GM19324 (cell line): ENCODE data around the gene LYZL2.
"Not testable (repeated sequence)": the region's sequence is repeated elsewhere in the genome, so short reads cannot be mapped to it uniquely, and the experiment has no call there.

Experiments
- ATAC-seq: cut with Tn5 transposase; IDR thresholded peaks from one replicate; pipeline ENCODE4 v1.9.1; 2021; ENCODE audit warnings: mild to moderate bottlenecking, moderate library complexity; ENCODE audit not compliant: unreplicated experiment, low FRiP score

Gene LYZL2

DNA sequence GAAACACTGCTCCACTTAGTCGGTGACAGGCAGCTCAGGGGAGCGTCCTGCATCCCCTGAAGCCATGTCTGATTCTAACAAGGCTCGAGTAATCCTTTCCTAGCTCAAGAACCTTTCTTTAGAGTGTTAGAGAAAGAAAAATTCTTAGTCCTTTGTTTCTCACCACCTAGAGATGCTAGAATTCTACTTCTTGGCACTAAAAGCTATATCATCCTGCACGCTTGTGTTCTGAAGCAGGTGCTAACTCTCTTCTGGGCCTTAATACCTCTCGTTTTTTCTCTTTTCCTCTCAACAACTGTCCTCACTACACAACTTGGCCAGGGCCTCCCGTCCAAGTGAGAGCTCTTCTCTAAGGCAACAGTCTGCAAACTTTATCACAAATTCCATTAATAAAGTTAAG lies at the start of gene LYZL2:
TSS of gene LYZL2 (minus strand) at position 101 of the 400 bp plus-strand sequence. CDS start 2,838 bp downstream, outside the sequence.
- no peak for ATAC-seq

DNA sequence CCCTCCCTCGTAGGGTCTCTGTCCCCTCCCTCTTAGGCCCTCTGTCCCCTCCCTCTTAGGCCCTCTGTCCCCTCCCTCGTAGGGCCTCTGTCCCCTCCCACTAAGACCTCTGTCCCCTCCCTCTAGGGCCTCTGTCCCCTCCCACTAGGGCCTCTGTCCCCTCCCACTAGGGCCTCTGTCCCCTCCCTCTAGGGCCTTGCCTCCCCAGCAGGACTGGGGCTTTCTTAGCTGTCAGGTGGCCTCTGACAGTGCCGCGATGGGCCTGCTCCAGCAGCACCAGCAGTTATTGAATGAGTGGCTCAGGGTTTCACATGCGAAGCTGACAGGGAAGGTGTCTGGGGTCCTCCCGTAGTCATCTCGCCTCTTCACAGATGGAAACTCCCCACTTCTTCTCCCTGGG lies 48.1 kb upstream of the LYZL2 start:
- not testable (repeated sequence) for ATAC-seq

DNA sequence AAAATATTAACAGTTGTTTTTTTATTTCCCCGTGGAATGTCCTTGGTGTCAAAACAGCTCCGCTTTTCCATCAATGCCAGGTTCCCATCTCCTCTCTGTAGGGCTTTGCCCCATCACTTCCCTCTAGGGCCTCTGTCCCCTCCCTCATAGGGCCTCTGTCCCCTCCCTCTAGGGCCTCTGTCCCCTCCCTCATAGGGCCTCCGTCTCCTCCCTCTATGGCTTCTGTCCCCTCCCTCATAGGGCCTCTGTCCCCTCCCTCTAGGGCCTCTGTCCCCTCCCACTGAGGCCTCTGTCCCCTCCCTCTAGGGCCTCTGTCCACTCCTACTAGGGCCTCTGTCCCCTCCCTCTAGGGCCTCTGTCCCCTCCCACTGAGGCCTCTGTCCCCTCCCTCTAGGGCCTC lies 47.6 kb upstream of the LYZL2 start:
- ATAC-seq = not testable (repeated sequence)

DNA sequence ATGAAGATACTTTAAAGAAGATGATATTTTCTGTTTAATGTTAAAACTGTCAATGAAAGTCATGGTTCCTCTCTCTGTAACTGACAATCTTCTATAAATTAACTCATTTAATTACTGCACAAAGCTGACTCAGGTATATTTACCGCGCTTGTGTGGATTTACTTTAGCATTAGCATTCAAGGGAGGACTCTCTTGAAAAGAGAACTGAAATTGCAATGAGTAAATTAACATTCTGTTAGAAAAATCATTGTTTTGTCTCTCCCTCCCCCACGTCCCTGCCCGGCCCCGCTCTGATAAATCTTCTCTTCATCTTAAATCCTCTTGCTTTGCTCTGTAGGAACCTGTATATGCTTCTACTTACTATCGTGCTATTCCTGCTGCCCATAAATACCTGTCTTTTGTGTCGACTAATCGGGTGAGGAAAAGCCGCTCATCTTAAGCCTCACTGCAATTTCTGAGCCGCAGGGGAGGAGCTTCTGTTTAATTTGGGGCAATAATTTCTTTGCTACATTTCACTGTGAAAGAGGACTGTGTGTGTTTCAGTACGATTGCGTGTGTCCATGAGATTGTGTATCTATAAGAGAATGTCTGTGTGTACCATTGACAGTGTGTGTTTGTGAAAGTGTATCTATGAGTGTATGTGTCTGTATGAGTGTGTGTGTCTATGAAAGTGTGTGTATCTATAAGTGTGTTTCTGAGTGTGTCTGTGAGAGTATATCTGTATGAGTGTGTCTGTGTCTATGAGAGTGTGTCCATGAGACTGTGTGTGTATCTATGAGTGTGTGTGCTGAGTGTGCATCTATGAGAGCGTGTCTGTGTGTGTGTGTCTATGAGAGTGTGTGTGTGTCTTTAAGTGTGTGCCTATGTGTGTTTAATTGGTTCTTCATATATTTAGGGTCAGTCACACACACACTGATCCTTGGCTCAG lies 46.5 kb upstream of the LYZL2 start:
- ATAC-seq = no peak

DNA sequence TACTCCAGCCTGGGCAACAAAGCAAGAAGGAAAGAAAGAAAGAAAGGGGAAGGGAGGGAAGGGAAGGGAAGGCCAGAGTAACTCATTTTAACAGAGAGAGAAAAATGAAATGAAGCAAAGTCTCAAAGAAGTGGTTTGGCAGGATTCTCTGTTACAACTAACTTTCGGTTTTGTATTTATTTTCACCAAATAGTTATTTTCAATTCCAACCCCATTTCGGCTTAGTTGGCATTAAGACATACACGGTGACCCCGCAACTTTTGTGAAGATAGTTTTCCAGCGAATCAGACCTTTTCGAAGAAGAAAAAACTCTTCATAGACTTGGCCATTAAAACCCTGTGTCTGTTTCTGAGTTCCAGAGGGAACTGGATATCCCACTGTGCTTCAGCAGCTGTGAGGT lies 45.2 kb upstream of the LYZL2 start:
- ATAC-seq = no peak

DNA sequence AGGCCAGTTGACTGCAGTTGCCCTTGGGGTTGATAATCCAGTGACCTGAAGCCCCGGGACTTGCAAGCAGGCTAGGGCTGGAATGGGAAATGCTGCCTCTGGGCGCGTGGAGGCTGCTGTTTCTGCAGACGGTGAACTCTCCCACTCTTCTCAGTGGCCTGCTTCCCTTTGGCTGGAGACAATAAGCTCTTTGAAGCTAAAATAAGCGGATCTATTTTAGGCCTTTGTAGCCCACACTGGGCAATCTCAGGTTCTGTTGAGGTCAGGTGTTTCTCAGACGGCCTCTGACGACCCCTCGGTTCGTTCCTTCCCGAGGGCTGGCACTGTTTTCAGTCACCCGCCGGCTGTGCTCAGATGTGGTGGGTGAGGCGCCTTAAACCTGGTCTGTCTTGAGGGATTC lies 43.7 kb upstream of the LYZL2 start:
- not testable (repeated sequence) for ATAC-seq

DNA sequence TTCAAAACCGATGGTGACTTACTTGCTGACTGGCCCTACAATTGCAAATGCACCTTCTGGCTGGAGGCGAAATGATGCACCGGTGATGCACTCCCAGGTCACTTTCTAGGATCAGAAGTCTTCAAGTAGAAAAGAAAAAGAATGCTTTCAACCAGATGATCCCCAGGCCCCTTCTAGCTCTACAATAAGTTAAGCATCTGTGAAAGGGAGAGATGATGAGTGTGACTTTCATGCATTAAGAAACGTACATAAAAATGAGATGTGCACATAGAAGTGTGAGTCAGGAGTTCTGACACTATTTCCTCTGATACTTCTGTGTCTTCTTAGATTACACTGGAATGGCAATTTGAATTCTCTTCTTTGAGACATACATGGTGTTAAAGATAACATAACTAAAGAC lies 42.8 kb upstream of the LYZL2 start:
- not testable (repeated sequence) for ATAC-seq

DNA sequence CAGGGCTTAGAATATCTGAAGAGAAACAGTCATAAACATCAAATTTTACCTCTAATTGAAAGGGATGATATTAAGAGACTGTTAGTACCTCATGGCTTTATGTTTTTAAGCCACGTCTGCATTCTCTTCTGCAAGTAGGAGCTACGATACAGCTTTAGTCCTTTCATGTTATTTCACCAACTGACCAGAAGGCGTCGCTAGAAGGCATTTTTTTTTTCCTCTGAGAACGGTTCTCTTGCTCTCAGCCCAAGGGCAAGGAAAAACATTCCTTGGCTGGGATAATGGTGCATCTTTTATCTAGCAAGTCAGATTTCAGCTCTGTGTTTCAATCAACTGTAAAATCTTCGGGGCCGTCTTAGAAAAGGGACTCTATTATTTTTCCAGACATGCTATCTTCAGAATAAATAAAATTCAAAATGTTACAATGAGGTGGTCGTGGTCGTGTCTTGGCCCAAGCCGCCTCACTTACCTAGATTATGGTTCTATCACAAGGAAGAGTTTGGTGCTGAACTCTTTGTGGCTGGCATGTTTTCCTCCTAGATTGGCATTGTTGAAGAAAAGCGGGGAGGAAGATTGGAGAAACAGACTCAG lies 41.6 kb upstream of the LYZL2 start:
- no peak for ATAC-seq

DNA sequence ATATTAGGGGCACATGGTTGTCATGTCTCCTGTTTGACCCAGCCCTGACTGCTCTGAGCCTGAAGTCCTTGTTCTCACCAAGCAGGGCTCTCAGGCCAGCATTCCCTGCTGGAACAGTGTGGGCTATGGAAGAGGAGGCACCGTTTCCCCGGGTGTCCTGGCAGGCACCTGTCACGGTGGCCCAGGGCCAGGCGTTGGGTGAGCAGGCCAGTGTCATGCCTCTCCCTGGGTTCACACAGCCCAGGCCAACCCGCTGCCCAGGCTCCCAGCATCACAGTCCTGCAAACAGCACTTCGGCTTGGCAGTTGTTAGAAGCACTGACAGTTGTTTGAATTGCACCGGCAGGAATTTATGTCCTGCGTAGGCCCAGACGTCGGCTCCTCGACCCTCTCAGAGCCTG lies 38.4 kb upstream of the LYZL2 start:
- ATAC-seq = not testable (repeated sequence)

DNA sequence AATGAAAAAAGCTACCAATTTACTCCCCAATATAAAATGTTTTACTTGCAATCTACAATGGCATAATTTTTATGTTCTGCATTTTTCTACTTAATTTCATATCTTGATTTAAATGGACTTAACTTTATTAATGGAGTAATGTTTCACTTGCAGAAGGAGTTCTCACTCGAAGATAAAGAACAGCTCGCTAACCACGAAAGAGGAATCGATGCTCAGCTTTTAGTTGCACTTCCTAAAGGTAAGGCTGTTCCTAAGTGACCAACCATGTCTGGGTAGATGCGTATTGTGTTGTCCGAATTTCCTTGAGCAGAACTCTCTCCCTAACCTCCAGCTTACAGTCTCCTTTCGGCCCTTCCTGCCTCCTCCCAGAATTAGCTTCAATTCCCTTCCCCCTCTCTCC lies 33.9 kb upstream of the LYZL2 start:
- peak; percentile 81 for ATAC-seq

DNA sequence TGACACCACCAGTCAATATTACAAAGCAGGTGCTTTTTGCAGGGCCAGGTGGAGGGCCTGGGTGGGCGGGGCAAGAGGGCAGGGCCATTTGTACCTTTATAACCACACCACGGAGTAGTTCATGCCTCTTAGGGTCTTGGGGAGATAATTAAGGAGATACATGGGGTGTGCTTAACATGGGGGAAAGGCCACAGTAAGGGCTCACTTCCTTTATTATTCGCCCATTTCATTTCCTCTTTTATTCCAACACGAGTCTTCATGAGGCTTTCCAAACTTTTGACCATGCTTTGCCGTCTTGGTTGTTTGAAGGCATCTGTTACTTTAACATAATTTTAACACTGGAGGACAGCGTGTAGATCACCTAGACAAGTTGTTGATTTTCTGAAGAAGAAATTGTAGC lies 33.3 kb upstream of the LYZL2 start:
- ATAC-seq = no peak

DNA sequence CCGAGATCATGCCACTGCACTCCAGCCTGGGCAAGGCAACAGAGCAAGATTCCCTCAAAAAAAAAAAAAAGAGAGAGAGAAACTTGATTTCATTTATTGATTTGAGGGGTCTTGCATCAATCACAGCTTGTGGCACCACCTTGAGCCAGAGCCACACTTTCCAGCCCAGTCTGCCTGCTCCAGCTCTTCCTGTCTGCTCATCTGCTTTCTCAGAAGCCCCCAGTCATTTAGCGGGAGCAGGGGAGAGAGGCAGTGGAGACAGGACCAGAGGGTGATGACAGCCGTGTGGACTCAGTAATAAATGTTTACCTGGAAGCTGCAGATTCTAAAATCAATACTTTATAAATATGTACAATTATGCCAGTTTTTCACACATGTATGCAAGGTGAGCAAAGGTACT lies 30.8 kb upstream of the LYZL2 start:
- not testable (repeated sequence) for ATAC-seq

DNA sequence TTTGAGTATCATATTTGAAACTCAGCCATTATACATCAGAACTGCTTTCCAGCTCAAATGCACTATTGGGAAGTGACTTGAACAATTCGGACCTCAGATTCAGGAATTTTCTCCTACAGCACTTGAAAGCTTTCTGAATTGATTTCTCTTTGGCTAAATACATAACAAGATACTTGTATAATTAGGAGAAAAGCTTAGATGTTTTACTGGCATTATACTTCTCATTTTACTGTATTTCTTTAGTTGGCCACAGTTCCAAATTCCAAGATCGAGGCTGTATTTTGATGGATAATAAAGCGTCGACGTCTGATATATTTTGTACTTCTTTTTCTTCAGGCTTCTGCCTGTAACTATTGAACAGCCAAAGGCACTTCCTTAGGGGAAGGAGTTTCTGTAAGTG lies 26.7 kb upstream of the LYZL2 start:
- ATAC-seq = no peak

DNA sequence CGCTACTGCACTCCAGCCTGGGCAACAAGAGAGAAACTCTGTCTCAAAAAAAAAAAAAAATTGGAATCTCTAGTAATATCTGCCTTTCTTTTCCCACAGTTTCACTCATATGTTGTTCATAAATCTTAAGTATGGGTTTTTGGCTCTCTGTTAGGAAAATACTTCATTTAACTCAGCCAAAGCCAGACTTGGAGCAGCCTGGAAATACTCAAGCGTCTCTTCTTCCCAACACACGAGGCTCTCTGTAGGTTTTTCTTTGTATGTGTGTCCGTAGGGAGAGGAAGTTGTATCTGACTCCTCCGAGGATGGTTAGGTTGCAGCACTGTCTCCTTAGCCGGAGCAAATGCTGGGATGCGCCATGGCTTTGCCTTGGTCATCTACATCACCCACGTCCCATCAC lies 25.4 kb upstream of the LYZL2 start:
- not testable (repeated sequence) for ATAC-seq

DNA sequence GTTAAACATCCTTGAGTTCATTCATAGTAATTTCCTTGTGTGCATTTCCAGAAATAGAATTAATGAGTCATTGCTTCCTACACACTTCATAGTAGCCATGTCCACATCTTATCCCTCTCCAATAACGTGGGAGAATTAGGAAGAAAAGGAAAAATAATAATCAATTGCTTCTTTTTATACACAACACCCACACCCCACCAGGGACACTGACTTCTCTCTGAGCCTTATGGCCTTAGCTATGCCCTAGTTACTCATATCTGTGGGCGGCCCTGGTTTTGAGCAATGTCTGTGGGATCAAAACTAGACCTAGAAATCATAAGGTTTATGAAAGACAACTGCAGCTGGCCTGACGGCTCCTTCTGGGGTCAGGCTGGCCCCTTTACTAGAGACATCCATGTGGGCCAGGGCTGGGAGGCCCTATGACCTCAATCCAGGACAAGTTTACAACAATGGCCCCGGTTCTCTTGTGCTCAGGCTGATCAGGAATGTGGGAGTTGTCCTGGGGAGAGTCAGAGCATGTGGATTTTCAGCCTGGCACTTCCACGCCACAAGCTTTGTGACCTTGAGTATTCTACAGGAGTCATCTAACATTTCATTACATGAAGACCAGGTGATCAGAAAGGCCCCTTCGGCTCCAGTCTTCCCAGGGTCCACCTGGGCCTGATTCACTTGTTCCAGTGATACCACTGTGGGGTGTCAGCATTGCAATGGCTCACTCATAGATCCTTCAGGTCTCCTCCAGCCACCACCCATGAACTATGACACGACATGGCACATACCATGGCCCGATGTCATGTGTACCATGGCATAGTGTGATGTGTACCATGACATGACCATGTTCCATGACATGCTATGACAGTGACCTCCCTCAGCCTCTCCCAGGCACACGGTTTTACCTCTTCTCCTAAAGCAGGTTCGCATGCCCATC lies 22.2 kb upstream of the LYZL2 start:
- not testable (repeated sequence) for ATAC-seq

DNA sequence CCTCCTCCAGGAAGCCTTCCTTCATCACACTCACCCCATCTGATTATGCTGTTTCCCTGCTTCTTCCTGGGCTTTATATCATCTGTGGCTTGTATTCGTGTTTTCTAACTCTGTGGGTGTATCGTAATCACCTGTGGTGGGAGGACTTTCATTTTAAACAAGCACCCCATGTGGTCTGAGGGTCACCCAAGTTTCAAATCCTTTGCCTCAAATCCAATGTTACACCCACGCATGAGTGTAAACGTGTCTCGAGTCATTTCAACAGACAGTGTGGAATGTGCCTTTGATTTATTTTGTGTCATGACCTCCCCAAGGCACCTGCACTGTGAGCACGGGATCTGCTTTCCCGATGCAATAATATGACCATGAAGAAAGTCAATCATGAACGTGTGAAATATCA lies 17.5 kb upstream of the LYZL2 start:
- ATAC-seq = no peak

DNA sequence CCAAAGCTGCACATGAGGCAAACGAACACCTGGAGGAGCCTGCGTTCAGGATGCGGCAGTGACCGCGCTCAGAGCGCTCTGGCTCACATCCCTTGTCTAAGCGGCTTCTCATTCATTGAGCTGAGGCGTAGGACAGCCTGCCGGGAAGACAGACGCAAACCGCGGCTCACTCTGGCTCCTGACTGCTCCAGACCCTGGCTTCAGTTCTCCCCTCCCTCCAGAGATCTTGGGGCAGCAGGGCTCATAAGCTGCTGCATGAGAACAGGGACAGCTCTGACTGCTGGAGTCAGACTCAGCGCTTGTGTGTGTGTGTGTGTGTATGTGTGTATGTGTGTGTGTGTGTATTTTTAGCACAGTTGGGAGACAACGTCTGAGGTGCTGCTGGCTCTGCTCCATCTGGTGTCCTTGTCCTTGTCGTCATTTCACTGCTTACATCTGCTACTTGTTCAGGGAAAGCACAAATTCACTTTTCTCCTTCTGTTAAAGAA lies 15.8 kb upstream of the LYZL2 start:
- no peak for ATAC-seq

DNA sequence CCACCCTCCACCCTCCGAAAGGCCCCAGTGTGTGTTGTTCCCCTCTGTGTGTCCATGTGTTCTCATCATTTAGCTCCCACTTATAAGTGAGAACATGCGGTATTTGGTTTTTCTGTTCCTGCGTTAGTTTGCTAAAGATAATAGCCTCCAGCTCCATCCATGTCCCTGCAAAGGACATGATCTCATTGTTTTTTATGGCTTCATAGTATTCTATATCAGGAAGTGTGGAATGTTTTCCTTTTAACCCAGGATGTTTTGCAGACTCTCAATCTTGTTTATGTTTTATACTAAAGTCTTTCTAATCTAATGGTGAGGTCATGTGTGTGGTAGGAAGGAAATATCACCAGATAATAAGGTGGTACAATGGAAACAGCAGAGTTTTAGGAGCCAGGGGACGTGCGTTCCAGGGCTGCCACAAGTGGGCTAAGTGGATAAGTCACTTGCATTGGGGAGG lies 14.9 kb upstream of the LYZL2 start:
- not testable (repeated sequence) for ATAC-seq

DNA sequence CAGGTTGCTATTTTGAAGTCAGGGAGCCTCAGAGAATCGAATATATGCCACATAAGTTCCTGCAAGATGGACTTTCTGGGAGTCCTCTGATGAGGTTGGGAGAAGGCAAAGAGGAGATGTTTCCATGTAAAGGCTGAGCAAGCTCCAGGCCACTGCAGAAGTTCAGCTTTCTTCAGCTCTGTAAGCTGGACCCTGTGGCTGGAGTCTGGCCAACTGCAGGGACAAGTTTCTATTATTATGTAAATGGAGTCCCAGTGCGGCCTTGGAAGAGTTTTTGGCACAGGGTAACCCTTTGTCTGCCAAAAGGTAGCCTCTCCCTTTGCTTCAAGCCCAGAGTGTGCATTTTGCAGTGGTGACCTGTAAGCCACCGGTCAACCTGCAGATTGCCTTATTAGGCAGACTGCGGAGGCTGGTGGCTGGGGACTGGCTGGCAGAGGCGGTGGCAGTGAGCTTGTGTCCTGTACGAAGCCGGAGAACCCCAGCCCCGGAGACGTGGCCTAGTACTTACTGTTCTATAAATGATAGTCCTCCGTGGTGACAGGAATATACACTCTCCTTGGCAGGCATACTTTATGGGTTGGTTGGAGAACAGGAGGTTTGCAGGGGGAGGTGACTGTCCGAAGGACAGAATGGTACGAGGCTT lies 14.1 kb upstream of the LYZL2 start:
- not testable (repeated sequence) for ATAC-seq

DNA sequence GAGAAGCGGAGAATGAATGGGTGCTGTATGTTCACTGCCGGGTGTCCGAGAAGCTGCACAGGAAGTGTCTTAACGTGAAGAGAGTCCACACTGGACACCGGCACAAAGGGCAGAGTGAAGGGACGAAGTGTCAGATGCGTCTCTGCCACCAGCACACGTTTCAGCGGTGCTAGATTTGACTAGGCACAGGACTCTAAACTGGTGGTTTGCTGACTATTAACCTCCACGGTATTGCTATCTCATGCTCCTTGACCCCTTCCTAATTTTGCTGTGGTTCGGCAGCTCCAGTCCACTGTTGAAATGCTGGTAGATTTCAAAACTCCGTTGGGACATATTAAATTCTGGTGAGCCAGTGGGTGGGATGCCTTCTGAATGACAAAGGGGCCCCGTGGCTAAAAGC lies 13.3 kb upstream of the LYZL2 start:
- not testable (repeated sequence) for ATAC-seq
